Tibial nerve (tissue), 3 donors: ENCODE data around the gene SEC22B.
"Not testable (repeated sequence)": the region's sequence is repeated elsewhere in the genome, so short reads cannot be mapped to it uniquely, and the experiment has no call there.

Experiments used
- POLR2A ChIP-seq, 2 donors: fragments of 450-650 bp; IDR thresholded peaks; one replicate each; pipeline ENCODE4 v1.6.1; 2017; ENCODE audit warnings: antibody characterized with exemption in 2 of 2, mild to moderate bottlenecking in 2 of 2, moderate library complexity in 2 of 2
- TF ChIP-seq, protein P1 (sequence below), 5 experiments: fragments of 200-600 bp in 3 of 5; fragments of 450-650 bp in 2 of 5; sonication (generic) in 3 of 5; IDR thresholded peaks; one replicate each; pipeline ENCODE4 v1.5.1; 2016 to 2019; ENCODE audit warnings: antibody characterized with exemption in 5 of 5, mild to moderate bottlenecking in 3 of 5, moderate library complexity in 2 of 5

DNA sequence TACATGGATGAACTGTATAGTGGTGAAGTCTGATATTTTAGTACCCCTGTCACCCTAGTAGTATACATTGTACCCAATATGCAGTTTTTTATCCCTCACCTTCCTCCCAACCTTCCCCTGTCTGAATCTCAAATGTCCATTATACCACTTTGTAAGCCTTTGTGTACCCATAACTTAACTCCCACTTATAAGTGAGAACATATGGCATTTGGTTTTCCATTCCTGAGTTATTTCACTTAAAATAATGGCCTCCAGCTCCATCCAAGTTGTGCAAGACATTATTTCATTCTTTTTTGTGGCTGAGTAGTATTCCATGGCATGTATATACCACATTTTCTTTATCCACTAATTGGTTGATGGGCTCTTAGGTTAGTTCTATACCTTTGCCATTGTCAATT is 42.4 kb downstream of the SEC22B start:
- TF ChIP-seq, protein P1, sequence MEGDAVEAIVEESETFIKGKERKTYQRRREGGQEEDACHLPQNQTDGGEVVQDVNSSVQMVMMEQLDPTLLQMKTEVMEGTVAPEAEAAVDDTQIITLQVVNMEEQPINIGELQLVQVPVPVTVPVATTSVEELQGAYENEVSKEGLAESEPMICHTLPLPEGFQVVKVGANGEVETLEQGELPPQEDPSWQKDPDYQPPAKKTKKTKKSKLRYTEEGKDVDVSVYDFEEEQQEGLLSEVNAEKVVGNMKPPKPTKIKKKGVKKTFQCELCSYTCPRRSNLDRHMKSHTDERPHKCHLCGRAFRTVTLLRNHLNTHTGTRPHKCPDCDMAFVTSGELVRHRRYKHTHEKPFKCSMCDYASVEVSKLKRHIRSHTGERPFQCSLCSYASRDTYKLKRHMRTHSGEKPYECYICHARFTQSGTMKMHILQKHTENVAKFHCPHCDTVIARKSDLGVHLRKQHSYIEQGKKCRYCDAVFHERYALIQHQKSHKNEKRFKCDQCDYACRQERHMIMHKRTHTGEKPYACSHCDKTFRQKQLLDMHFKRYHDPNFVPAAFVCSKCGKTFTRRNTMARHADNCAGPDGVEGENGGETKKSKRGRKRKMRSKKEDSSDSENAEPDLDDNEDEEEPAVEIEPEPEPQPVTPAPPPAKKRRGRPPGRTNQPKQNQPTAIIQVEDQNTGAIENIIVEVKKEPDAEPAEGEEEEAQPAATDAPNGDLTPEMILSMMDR (IDR thresholded peaks at IDR 0.05) = not testable (repeated sequence)
- not testable (repeated sequence) for TF ChIP-seq POLR2A (IDR thresholded peaks at IDR 0.05)
